MM.1S (cell line): ENCODE data around the gene NCOR2.

Source experiments
- EZH2phosphoT487 ChIP-seq: fragments of 300-600 bp; sonication (generic); IDR thresholded peaks from 2 replicates; pipeline ENCODE4 v1.6.1; 2018; ENCODE audit warnings: antibody characterized with exemption, low read length
- TF ChIP-seq, protein P1 (sequence below): fragments of 300-600 bp; sonication (generic); IDR thresholded peaks from 2 replicates; pipeline ENCODE4 v1.5.1; 2016; ENCODE audit warnings: antibody characterized with exemption, low read length, mixed read lengths

DNA sequence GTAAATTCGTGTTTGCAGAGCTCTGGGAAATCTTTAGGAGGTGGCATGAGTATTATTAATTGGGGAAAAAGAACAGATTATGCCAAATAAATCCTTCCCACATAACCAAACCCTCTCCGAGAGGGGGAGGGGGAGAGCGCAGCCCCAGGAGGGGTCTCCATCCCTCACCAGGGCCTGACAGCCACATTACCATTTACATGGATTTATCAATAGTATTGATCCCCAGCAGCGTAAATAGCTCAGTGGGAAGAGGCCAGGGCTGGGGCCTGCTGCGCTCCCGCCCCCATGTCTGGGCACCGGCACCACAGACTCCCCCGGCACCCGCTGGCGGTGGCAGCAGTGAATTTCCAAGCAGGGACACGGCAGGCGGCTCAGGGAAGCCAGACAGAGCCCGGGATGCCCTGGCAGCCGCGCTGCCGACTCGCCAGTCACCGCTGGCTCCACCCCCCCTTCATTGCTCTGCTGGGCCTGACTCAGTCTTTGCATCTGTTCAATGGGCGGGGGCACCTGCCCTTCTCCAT lies 2.4 kb downstream of the NCOR2 start:
- TF ChIP-seq, protein P1, sequence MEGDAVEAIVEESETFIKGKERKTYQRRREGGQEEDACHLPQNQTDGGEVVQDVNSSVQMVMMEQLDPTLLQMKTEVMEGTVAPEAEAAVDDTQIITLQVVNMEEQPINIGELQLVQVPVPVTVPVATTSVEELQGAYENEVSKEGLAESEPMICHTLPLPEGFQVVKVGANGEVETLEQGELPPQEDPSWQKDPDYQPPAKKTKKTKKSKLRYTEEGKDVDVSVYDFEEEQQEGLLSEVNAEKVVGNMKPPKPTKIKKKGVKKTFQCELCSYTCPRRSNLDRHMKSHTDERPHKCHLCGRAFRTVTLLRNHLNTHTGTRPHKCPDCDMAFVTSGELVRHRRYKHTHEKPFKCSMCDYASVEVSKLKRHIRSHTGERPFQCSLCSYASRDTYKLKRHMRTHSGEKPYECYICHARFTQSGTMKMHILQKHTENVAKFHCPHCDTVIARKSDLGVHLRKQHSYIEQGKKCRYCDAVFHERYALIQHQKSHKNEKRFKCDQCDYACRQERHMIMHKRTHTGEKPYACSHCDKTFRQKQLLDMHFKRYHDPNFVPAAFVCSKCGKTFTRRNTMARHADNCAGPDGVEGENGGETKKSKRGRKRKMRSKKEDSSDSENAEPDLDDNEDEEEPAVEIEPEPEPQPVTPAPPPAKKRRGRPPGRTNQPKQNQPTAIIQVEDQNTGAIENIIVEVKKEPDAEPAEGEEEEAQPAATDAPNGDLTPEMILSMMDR, result no peak
- TF ChIP-seq EZH2phosphoT487, result no peak
